Right kidney (tissue), 1 donor: ENCODE results near the gene NOL7.

Experiments used
- DNase-seq: peaks from one replicate; pipeline ENCODE4 v3.0.0-alpha.2; 2016

The NOL7 gene

DNA sequence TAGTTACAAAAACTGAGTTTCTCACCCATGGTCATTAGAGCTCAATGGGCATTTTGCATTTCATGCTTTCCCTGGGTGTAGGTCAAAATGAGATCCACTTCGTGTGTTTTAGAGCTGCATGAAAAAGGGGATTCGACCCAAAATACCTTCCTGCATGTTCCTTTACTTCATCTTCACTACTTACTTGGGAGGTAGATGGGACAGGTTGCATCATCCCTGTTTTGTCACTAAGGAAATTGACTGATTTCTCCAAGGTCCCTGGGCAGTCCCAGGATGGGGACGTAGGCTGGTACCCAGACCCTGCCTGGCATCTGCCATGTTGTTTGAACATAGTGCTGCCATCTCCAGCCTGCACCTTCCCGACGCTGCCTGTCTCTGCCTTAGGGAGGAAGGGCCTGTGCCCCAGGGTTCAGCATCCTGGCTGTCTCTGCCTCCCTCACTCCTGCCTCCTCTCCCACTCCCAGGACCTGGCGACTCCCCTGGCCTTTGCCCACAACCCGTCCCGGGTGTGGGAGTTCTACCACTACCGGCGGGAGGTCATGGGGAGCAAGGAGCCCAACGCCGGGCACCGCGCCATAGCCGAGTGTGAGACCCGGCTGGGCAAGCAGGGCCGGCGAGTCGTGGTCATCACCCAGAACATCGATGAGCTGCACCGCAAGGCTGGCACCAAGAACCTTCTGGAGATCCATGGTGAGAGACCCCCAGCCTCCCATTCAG, 23.8 kb upstream of the NOL7 start:
- no peak for DNase-seq

DNA sequence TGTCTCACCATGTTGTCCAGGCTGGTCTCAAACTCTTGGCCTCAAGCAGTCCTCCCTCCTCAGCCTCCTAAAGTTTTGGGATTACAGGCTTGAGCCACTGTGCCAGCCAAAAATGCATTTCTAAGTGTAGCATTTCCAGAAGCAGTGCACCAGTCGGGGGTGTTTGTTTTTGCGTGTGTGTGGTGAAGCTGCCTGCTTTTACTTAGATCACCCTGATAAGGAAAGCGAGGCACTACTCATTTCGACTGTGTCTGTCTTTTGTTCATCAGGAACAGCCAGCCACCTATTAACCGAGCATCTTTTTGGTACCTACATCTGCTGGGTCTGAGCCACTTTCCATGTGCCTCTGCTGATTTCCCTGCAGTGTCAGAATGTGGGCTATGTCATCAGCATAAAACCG, 22.0 kb upstream of the NOL7 start:
- DNase-seq = no peak

DNA sequence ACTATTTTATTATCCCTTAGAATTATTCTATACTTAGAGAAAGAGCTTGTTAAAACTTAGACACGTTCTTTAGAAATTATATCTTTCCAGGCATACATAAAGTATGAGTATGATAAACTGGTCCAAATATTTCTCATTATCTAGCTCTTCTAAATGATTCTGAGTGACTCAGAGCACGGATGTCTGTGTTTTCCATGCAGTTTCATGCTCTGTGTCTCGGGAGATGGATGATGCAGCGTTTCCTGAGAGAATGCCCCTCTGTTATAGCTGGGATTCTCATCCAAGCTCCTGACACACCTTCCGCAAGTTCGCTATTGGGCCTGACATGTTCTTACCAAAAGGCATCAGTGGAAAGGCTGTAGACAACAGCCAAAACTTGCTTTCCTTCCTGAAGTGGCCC, 21.4 kb upstream of the NOL7 start:
- DNase-seq = no peak

DNA sequence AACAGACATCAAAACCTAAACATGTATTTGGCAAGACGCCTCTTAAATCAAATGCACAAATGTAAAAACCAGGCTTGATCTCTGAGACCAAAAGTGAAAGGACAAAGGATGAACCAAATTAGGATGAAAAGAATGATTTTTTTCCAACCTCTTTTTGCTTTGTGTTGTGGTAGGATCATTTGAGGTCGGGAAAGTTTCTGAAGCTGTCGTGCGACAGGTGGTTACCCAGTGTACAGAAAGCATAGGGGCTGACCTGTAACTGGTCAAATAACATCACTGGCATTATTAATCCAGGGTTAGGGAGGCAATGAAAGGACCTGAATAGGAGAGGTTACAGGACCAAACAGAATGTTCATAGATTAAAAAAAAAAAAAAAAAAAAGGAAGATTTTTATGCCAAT, 18.1 kb upstream of the NOL7 start:
- DNase-seq = no peak

DNA sequence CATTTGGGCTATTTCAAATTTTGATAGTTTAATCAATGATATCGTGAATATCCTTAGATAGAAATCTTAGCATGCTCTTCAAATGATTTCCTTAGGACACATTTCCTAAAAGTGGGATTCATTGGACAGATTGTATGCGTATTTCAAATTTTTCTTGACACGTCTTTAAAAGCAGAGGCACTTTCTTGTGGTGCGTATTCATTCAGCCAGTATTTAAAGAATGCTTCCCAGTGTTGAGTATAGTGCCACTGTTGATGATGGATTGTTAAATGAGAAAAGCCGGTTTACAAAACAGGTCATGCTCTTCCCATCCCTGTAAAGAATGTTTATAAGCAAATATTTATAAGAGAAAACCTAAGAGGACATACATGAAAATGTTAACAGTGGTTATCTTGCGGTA, 15.1 kb upstream of the NOL7 start:
- no peak for DNase-seq

DNA sequence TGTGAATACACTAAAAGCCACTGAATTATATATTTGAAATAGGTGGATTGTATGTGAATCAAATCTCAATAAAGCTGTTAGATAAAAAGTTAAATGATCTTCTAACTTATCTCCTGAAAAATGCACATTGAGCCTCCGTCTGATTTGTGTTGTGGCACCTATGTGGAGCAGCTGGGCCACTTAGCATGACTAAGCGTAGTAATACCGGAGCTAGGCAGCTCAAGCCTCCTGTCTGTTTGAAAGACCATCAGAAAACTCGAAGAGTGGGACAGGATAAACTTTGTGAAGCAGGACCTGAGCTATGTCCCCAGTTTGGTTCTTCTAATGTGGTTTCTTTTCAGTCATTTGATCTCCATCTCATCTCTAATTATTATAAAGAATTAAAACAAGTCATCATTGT, 11.0 kb upstream of the NOL7 start:
- DNase-seq = no peak

DNA sequence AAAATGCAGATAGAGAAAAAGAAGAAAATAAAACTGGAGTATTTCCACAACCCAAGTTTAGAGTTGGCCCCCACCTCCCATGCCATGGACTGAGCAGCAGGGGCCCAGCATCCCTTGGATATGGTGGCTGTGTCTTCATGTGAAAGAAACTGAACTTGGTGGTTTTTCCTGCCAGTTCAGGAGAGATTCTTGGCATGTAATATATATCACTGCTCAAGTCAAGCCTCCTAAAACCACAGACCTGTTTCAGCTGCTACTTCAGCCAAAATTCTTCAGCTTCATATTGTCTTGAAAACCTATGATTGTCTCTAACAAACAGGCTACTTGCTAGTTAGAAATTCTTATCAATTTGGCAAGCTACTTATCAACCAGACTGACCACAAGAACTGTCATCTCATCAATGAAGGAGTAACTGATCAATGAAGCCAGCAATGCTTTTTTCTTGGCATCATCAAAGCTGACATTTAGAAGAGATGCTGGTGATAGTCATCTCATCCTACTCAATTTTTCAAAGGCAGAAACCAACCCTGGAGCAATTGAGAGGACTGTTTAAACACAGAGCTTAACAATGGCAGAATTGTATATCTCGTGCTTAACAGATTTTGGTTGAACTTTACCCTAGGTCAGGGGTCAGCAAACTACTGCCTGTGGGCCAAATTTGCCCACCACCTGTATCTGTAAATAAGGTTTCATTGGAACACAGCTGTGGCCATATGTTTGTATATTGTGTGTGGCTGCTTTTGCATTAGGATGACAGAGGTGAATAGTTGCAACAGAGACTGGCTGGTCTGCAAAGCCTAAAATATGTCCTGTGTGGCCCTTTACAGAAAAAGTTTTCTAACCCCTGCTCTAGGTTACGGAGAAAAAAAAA, 10.4 kb upstream of the NOL7 start:
- no peak for DNase-seq

DNA sequence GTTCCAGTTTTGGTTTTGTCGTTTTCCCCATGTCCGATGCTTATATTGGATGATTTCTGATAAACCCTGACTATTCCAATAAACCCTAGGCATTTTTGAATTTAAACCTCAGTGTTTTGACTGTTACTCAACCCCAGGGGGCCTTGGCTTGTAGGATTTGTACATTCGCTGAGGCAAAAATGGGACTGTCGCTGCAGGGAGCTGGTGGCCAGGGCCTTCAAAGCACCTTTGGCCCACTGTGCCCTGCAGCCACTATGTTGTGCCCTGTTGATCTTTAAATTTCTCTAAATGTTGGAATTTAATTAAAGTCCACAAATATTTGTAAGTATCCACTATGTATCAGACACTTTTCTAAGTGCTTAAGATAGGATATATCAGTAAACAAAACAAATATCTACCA, 9.5 kb upstream of the NOL7 start:
- no peak for DNase-seq

DNA sequence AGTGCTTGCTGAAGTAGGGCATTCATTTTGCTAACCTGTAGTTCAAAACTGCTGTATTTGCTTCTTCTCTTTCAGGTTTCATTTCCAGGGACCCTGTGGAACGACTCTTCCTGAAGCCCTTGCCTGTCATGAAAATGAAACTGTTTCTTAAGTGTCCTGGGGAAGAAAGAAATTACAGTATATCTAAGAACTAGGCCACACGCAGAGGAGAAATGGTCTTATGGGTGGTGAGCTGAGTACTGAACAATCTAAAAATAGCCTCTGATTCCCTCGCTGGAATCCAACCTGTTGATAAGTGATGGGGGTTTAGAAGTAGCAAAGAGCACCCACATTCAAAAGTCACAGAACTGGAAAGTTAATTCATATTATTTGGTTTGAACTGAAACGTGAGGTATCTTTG, 3.4 kb upstream of the NOL7 start:
- no peak for DNase-seq

DNA sequence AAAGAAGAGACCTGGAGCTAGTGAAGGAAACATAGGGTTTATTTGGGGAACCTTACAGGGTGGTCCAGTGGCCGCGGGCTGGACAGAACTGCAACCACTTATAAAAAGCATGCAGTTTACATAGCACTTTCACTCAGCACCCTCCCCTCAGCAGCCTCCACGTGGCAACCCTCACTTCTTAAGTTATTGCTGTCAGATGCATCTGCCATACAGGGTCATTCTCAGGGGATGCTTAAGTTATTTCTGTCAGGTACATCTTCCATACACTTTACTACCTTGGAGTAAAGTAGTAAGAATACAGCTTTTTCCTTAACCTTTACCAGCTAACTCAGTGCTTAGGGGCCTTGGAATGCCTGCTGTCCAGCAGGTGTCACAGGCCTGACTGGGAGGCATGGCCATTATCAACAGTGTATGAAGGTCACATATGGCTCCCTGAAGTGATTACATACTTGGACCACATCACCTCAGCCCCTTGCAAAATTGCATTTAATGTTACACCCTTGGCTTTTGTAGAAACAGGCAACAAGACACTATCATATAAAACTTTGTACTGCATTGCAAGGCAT, 2.0 kb upstream of the NOL7 start:
- DNase-seq = no peak

DNA sequence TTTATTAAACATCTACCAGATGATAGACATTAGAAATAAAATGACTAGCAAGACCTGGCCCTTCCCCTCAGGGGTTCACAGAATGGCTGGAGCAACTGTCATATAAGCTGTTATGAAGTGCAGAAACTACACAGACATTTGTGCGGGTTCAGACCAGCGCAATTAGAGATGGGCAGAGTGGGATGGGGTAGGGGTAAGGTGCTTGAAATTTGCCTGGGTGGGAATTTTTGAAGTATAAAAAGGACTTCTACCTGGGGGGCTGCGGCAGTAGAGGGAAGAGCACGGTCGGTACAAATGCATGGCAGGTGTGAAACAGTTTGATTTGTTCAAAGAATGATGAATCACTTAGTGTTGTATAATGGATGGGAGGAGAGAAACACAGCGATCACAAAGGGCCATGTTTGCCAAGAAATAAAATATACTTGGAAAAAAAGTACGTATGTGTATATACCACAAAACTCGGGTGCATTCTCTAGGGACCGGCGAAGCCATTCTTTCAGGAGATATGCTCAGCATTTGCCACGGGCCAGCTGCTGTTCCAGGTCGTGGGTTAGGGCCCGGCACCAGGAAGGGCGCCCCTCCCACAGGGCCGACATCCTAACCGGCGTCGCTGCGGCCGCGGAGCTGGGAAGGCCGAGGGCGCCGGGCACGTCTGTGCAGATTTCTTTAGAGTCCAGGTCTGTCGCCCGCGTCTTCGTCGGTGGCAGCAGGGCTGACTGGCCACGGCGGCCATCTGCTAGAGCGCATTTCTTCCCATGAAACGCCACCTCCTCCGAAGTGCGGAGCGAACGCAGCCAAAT, 809 bp upstream of the NOL7 start:
- no peak for DNase-seq

DNA sequence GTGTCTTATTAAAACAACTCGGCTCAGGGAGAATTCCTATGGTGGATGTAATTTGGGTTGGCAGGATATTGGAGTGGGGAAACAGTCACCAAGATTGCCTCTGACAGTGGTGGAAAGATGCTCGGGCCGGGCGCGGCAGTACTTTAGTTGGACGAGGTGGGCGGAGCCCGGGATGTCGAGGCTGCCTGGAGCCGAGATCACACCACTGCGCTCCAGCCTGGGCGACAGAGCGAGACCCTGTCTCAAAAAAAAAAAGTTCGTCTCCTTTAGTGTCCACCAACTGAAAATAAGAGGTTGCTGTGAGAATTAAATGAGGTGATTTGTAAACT, 621 bp downstream of the NOL7 start:
- DNase-seq = no peak

DNA sequence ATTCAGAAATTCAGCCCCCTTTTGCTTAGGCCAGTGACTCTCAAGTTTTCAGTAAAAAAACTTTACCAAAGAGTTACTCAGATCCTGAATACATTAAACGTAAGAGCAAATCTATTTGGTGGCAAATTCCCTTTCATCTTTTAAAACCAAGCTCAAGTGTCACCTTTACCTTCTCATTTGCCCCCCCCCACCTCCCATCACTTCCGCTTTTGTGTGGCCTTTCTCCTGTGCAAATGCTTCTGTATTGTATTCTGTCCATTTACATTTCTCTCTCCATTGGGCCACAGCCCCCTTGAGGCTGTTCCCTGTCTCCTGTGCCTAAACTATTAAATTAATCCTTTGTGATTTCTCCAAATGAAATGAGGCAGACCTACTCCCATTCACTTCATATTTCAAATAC, 1.9 kb downstream of the NOL7 start:
- no peak for DNase-seq

DNA sequence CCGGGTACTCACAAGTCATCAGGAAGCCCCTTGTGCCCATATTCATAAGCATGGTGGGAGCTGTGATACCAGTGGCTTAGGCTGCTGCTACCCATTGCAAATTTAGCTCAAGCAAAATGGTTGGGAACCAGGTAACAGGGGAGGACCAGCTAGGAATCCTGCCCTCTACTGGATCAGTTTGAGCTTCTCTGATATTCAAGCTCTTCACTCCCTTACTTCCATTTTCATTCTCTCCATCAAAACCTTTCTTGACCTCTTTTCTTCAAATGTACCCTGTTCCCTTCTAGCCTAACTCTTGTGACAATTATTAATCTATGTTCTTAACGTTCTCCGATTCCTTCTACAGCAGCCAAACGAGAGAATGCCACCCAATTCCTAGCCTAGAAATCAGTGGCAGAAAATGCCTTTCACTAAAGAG, 9.7 kb downstream of the NOL7 start:
- no peak for DNase-seq

DNA sequence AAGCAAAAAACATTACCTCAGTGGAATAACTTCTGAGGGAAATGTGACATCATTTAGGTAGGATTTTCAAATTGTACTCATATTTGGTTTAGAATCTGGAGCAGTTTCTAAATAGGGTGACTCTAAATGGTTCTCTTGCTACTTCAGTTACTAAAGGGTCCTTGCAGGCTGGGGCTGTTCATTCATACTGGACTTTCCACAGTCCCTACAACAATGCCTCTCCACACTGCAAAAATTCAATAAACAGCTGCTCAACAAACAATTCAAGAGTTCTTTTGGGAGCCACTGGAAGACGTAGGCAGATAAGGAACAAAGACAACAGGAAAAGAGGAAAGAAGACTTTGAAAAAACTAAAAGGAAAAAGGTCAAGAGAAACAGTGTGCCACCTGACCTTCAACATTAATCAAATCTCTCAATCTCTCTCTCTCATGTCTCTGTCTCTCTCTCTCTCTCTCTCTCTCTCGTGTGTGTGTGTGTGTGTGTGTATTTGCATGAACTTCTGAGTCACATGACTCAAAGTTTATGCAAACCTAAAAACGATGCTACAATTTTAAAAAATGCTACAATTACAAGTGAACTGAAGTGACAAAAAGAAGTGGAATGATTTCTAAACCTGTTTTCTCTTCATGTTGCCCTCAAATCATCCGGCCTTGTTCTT, 14.5 kb downstream of the NOL7 start:
- DNase-seq = no peak

DNA sequence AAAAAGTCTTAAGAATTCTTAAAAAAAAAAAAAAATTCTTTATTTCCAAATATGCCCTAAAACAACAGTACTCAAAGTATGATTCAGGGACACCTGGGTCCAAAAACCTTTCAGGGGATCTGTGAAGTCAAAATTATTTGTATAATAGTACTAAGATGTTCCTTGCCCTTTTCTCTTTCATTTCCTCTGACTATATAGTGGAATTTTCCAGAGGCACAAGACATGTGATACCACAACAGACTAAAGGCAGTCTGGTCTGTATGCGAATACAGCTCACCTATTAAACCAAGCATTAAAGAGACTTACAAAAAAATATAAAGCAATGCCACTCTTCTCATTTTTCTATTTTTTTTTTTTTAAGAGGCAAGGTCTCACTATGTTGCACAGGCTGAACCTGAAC, 15.4 kb downstream of the NOL7 start:
- no peak for DNase-seq

DNA sequence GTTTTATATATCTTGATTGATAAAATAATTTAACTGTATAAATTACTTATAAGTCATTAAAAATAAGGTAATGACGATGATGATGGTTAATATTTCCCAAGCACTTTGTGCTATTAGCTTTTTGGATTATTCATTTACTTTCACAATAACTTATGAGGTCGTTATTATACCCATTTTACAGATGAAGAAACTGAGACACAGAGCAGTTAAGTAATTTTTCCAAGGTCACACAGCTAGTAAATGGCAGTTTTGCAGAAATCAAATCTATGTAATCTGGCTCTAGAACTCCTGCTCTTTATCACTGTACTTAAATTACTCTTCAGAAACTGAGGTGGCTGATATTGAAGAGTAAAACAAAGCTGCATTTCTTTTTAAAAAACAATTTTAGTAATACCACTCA, 18.2 kb downstream of the NOL7 start:
- no peak for DNase-seq

DNA sequence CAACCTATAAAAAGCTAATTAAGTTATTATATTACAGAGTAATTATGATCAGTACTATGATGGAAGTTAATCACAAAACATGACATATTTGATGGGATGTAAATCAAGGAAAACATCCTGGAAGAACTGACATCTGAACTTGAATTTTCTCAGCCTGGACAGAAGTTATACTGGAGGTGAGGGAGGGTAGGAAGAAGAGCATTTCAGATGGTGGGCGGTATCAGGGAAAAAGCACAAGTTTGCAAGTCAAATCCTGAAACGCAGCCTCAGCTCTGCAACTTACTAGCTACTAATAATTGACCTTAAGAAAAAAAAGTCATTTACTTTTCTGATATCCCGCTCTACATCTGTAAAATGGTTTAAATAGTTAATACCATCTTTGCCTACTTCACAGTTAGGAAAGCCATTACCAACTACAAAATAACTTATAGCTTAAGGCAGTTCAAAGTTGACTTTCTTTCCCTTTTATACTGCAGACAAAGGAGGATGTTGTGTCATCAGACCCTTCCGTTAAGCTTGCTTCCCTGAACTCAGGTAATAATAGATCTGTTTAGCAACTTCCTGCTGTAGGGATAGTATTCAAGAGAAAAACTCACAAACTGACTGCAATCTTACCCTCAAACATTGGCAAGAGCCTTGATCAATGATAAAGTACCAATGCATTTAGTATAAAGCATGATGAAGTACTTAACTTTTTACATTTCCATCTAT, 21.0 kb downstream of the NOL7 start:
- DNase-seq = no peak

DNA sequence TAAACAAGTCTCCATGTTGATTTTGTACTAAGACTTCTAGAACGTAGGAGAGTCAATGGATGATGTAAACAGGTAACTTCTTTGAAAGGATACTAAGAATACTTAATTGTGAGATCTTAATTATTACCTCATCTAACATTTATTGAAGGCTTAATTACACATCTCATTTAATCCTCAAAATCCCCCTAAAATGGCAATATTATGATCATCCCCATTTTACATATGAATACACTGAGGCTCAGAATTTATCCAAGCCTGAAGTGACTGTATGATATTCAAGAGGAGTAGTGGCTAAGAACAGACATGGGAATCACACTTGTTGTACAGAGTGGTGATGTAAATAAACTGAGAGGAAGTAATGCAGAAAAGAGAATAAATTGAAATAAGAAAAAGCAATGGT, 22.9 kb downstream of the NOL7 start:
- no peak for DNase-seq

DNA sequence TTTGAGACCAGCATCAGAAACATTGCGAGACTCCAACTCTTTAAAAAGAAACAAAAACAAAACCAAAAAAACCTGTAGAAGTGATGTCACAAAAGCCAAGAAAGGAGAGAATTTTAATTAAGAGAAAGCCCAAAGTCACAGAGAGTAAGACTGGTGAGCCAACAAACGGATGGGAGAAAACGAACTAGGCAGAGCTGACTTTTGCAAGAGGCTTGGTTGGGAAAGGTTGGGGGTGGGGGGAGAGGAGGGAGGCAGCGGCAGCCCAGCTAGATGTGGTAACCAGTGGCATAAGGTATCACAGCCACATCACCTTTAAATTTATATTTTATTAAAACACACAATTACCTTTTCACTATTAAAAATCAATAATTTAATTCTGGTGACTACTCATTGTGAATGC, 23.5 kb downstream of the NOL7 start:
- DNase-seq = no peak

DNA sequence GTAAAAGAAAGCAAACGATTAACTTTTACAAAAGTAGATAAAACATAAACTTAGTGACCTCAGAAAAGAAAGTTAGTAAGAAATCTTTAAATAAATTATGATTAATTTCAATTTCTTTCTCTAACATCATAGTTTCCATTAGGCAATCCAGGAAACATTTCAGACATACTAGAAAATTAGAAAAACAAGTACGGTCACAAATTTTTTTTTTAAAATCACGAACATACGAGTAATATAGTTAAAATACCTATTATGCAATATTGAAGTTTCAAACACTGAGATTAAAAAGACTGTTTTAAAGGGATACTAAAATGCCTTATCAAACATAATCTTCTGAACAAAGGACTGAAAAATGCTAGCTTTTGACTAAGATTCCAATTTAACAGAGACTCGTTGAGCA, 26.2 kb downstream of the NOL7 start:
- DNase-seq = no peak

DNA sequence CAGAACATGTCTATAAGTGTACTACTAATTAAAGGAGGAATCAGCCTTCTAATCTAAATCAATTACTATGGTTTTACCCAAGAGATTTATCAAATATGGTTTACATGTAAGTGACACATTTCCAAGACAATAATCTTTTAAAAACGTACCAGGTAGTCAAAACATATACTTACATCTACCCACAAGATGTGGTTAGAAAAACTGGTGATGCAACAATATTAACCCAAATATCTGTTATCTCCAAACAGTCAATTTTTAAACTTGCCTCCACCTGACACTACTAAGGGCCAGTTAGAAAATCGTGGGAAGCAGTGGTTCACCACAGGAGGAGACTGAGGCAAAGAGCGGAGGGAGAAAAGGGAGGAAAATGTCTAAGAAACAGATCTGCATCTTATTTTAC, 28.0 kb downstream of the NOL7 start:
- DNase-seq = no peak
